Measurements from ENCODE around the gene NRG4. TPM values are rescaled to one million over a fixed set of nuclear protein-coding genes. Genes with fewer than 3 reads are reported as not detected.

The NRG4 gene
- total RNA-seq, 6 donors from 2014 or later = 0.54 to 4.4 (median 1.7) TPM; not detected in 2

DNA sequence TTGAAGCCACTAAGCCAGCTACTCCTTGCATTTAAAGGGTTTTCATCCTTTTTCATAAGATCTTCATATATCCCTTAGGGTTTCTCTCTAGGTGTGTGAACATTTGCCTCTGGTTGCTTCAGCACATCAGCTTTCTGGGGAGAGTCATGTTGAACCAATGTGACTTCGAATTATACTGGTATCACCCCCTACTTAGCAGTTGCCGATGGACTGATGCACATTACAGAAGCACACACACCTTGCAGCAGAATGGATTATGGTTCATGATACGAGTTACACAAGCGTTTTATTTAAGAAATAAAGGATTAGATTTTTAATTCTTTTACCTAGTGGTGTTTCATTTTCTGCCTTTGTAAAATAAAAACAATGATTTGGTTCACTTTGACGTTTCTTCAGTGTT lies 69.0 kb downstream of the NRG4 start:
- no peak for ATAC-seq (ENCODE audit: low FRiP score in 2 of 2)
- WGBS, 2 donors = 75 to 79% methylated on average over 5 of the region's 5 CpGs

DNA sequence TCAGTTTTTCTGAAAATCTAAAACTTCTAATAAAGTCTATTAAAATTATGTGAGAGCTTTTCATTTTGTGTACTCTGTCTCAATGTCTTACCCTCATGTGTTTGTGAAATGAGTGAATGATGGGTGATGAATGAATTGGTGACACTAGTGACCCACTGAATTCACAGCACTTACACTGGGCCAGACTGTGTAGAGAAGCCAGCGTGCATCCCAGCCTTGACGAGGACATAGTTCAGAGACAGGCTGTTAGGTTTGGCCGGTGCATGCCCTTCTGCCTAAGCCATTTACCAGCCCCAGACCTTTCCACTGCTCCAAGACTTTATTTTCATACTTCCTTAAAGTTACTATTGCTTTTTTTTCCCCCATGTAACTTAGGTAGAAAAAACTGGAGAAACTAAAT lies 69.8 kb downstream of the NRG4 start:
- WGBS, 2 donors = 71 to 89% methylated on average over 3 of the region's 3 CpGs
- H3K27me3 ChIP-seq = no peaks in the 10 kb centered on the region
- no peak overlapping the region for H3K4me3 ChIP-seq
- H3K27ac ChIP-seq = no peak overlapping the region
- no peak for DNase-seq
- no peaks in the 10 kb centered on the region for H3K9me3 ChIP-seq
- no peaks in the 10 kb centered on the region for H3K4me1 ChIP-seq
- no peak for ATAC-seq (ENCODE audit: low FRiP score in 2 of 2)
- no peak for TF ChIP-seq POLR2AphosphoS5 (IDR thresholded peaks at IDR 0.05)
- no peak for TF ChIP-seq EP300 (IDR thresholded peaks at IDR 0.05)
- TF ChIP-seq POLR2A (IDR thresholded peaks at IDR 0.05) = no peak
- TF ChIP-seq, protein P1, sequence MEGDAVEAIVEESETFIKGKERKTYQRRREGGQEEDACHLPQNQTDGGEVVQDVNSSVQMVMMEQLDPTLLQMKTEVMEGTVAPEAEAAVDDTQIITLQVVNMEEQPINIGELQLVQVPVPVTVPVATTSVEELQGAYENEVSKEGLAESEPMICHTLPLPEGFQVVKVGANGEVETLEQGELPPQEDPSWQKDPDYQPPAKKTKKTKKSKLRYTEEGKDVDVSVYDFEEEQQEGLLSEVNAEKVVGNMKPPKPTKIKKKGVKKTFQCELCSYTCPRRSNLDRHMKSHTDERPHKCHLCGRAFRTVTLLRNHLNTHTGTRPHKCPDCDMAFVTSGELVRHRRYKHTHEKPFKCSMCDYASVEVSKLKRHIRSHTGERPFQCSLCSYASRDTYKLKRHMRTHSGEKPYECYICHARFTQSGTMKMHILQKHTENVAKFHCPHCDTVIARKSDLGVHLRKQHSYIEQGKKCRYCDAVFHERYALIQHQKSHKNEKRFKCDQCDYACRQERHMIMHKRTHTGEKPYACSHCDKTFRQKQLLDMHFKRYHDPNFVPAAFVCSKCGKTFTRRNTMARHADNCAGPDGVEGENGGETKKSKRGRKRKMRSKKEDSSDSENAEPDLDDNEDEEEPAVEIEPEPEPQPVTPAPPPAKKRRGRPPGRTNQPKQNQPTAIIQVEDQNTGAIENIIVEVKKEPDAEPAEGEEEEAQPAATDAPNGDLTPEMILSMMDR (IDR thresholded peaks at IDR 0.05) = no peak
- H3K36me3 ChIP-seq = no peaks in the 10 kb centered on the region

More for the DNA sequence above, 69.0 kb downstream of the NRG4 start:
- no peak overlapping the region for H3K4me3 ChIP-seq
- no peak for TF ChIP-seq POLR2A (IDR thresholded peaks at IDR 0.05)
- TF ChIP-seq POLR2AphosphoS5 (IDR thresholded peaks at IDR 0.05) = no peak
- no peak for TF ChIP-seq EP300 (IDR thresholded peaks at IDR 0.05)
- TF ChIP-seq, protein P1 (IDR thresholded peaks at IDR 0.05) = no peak
- H3K36me3 ChIP-seq = no peaks in the 10 kb centered on the region
- no peak overlapping the region for H3K27ac ChIP-seq
- no peaks in the 10 kb centered on the region for H3K27me3 ChIP-seq
- DNase-seq = no peak
- no peaks in the 10 kb centered on the region for H3K9me3 ChIP-seq
- no peaks in the 10 kb centered on the region for H3K4me1 ChIP-seq

DNA sequence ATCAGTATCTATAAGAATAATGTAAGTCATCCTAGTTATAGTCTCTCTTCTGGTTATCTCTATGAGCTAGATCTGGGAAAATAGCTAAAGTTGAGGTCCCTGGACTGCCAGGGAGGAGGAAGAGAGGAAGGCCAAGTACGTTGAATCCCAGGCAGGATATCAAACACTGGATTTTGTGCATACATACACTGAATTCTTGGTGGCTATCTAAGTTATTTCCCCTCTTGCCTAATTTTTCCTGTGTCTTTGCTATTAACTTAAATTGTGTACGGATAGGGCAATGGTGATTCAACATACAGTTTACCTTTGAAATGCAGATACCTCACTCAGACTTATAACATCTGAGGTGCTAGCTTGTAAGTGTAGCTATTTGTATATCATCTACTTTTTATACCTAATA lies 81.4 kb downstream of the NRG4 start:
- peaks cover 1 to 7% (median 3%) of the 10 kb centered on the region in 4 donors for H3K4me1 ChIP-seq
- TF ChIP-seq, protein P1 (IDR thresholded peaks at IDR 0.05) = no peak
- TF ChIP-seq POLR2AphosphoS5 (IDR thresholded peaks at IDR 0.05) (no peak), POLR2A (IDR thresholded peaks at IDR 0.05) (no peak), EP300 (IDR thresholded peaks at IDR 0.05) (no peak)
- no peak overlapping the region for H3K4me3 ChIP-seq
- H3K36me3 ChIP-seq = peaks cover 0 to 53% (median 13%) of the 10 kb centered on the region in 4 donors
- DNase-seq (no peak), ATAC-seq (ENCODE audit: low FRiP score in 2 of 2) (no peak)
- no peaks in the 10 kb centered on the region for H3K27me3 ChIP-seq
- H3K9me3 ChIP-seq = no peaks in the 10 kb centered on the region
- 62 to 64% methylated on average over 2 of the region's 2 CpGs for WGBS, 2 donors
- peak overlapping the region in 2 of 4 donors; percentile 12 to 70 for H3K27ac ChIP-seq

DNA sequence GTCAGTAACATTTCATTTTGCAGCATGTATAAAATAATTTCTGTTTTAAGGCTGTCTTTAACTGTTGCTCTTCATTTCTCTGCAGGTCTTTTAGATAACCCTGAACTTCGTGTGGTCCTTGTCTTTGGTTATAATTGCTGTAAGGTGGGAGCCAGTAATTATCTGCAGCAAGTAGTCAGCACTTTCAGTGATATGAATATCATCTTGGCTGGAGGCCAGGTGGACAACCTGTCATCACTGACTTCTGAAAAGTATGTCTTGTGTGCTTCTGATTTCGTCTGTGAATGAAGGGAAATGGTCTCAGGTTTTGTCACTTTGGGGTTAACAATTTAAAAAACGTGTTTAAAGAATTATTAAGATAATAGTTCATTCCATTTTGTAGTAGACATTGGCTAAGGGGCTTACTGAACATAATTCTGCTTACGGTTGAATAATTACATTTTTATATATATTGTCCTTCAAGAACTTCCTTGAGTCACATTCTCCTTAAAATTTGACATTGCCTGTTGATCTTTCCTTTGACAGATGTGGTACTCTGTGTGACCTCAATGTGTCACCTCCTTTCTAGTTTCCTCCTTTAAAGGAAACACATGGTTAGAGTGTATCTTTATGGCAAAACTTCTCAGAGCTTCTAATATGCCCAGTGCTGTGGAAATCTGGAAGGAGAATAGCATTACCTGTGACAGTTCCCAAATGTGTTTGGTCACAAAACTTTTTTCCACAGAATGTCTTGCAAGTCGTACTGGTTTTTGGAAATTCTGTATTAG lies 82.2 kb downstream of the NRG4 start:
- Histone ChIP-seq H3K4me1 (peaks cover 9 to 12% (median 12%) of the 10 kb centered on the region in 4 donors), H3K4me3 (no peak overlapping the region), H3K27me3 (no peaks in the 10 kb centered on the region), H3K27ac (peak overlapping the region in 1 of 4 donors; percentile 70), H3K36me3 (peaks cover 0 to 45% (median 13%) of the 10 kb centered on the region in 4 donors), H3K9me3 (no peaks in the 10 kb centered on the region)
- TF ChIP-seq, protein P1 (IDR thresholded peaks at IDR 0.05) = no peak
- DNase-seq (no peak), ATAC-seq (ENCODE audit: low FRiP score in 2 of 2) (no peak)
- 53 to 56% methylated on average over 5 of the region's 5 CpGs for WGBS, 2 donors

All from upper lobe of left lung (tissue), 6 donors.